ENCODE data around the gene RPS27A. TPM values are rescaled to one million over a fixed set of nuclear protein-coding genes. Genes with fewer than 3 reads are reported as not detected.

The RPS27A gene
- total RNA-seq, 1 donor from 2014 or later: 443 TPM

- DNase-seq: peak; percentile 95
- intact Hi-C loops (cut with DNase I): no loop called here
- peak; percentile 98 for ATAC-seq (ENCODE audit: poor library complexity)
These were observed 49.8 kb downstream of the RPS27A start for GRCh38 chr2:55282110-55282917.

- ATAC-seq (ENCODE audit: poor library complexity) (no peak), DNase-seq (no peak)
These were observed 50.6 kb downstream of the RPS27A start for GRCh38 chr2:55283083-55283482.

More at GRCh38 chr2:55283083-55283482, 50.6 kb downstream of the RPS27A start:
- intact Hi-C loops (cut with DNase I): no loop called here

Other genes with a start within 250 kb of the RPS27A start
- gene RTN4, start 182.2 kb upstream of the RPS27A start, total RNA-seq: 56.3 TPM
- 5.6 TPM for gene CLHC1, start 395 bp upstream of the RPS27A start, total RNA-seq
- 50.5 TPM for gene MTIF2, start 36.5 kb downstream of the RPS27A start, total RNA-seq
- gene CCDC88A, start 187.2 kb downstream of the RPS27A start, total RNA-seq: 19.4 TPM

Measured in Right ventricle myocardium superior (tissue), 1 donor.